SH-SY5Y (cell line): Measurements from ENCODE around the gene CDH22.

Experiments
- GATA2 ChIP-seq: IDR thresholded peaks from 2 replicates; pipeline ENCODE4 v1.6.1; 2011; ENCODE audit warnings: mild to moderate bottlenecking, low read depth, low read length
- GATA3 ChIP-seq: IDR thresholded peaks from 2 replicates; pipeline ENCODE4 v1.6.1; 2011; ENCODE audit warnings: low read depth, mild to moderate bottlenecking, low read length, moderate library complexity

DNA sequence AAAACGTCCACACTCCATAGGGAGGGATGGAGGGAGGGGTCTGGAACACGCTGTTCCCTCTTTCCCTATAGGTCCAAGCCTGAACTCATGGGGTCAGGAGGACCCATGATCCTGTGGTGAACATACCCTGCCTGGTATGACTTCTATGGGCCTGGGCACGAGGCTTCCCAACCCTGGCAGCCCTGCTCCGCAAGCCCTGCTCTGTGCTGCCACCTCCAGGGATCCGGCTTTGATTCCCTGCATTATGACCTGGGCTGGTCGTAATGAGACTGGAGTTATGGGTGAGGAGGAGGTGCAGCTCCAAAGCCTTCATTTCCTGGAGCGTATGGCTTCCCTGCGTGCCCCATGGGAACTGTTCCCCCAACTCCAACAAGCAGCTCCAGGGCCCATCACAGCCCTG is 54.9 kb downstream of the CDH22 start:
- no peak for TF ChIP-seq GATA2
- no peak for TF ChIP-seq GATA3
